GM12892 (cell line): ENCODE results near the gene CARS1.

Experiments
- POLR2A ChIP-seq: IDR thresholded peaks from 2 replicates; pipeline ENCODE4 v1.6.1; 2011; ENCODE audit warnings: low read depth, low read length, control low read depth
- POLR2AphosphoS5 ChIP-seq: IDR thresholded peaks from 2 replicates; pipeline ENCODE4 v1.6.1; 2011; ENCODE audit warnings: low read depth, low read length, control low read depth
- TAF1 ChIP-seq: IDR thresholded peaks from 2 replicates; pipeline ENCODE4 v1.6.1; 2011; ENCODE audit warnings: low read depth, mild to moderate bottlenecking, control low read depth, low read length, borderline replicate concordance

DNA sequence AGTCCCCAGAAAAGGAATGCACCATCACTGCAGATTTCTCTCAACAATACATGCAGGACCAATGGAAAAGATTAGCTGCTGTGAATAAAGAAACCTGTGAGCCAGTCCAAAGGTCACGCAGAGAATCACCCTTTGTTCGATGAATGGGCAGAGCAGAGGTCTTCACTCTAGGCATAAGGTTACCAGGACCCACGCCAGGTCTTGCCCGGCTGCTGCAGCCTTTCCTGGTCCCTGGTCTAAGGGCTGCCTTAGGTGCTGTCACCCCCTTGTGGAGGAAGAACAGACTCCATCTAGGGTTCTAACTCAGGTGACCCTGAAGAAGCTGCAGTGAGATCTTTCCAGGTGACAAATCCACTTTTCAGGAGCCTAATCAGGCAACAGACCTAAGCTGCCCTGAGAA, 36.1 kb downstream of the CARS1 start:
- TF ChIP-seq POLR2AphosphoS5 (no peak), POLR2A (no peak), TAF1 (no peak)
